ENCODE measurements around the gene HLA-DQB2. TPM values are rescaled to one million over a fixed set of nuclear protein-coding genes. Genes with fewer than 3 reads are reported as not detected.

Gene HLA-DQB2
- total and polyA plus RNA-seq, 9 of the 15 experiments (the other 6 are each of a cell fraction or from before 2014, with no cell fraction given): not detected

- WGBS (ENCODE audit: insufficient coverage, low coverage, missing lambda C conversion rate): 0% methylated on average over 1 of the region's 1 CpG
- ATAC-seq: no peak
Measured at GRCh38 chr6:32775071-32775470, 11.7 kb upstream of the HLA-DQB2 start.

More at GRCh38 chr6:32775071-32775470, 11.7 kb upstream of the HLA-DQB2 start:
- Histone ChIP-seq H3K79me2 (ENCODE audit: control insufficient read depth, insufficient read depth, low read length) (no peaks in the 10 kb centered on the region), H3K4me3 (no peak overlapping the region), H3K9me3 (replicated peaks; ENCODE audit: control insufficient read depth, insufficient read depth, low read depth, low read length) (no peaks in the 10 kb centered on the region), H3K4me1 (replicated peaks in 1 of 2; ENCODE audit: control insufficient read depth in 2 of 2, insufficient read depth in 2 of 2, low read length in 2 of 2) (no peaks in the 10 kb centered on the region), H4K20me1 (replicated peaks; ENCODE audit: control insufficient read depth, insufficient read depth, low read length) (no peaks in the 10 kb centered on the region), H3K27ac (ENCODE audit: extremely low read depth, low read depth, low read length) (no peak overlapping the region), H3K27me3 (ENCODE audit: control insufficient read depth in 2 of 2, insufficient read depth in 2 of 2, low read length in 2 of 2) (peaks cover 4 to 11% of the 10 kb centered on the region in 2 experiments; a peak in 3 of 5 replicates), H3K4me2 (ENCODE audit: insufficient read depth, low read length) (no peak overlapping the region), H3K9ac (ENCODE audit: insufficient read depth in 1 of 2, low read depth in 2 of 2, low read length in 2 of 2) (no peak overlapping the region), H3K36me3 (ENCODE audit: control insufficient read depth, insufficient read depth, low read length) (no peaks in the 10 kb centered on the region), H3K9me1 (ENCODE audit: control insufficient read depth, insufficient read depth, low read length) (no peaks in the 10 kb centered on the region), H2AFZ (ENCODE audit: low read depth, low read length) (no peak overlapping the region)
- POLR2A ChIA-PET: no interaction called here
- FAIRE-seq (no peak), DNase-seq (ENCODE audit: extremely low read depth in 1 of 4, low spot score in 3 of 4) (no peak)
- TF ChIP-seq PURB (CRISPR knock-in tag; IDR thresholded peaks at IDR 0.05; ENCODE audit: low read depth) (no peak), BMI1 (IDR thresholded peaks at IDR 0.05; ENCODE audit: low read length) (no peak), SMAD2 (IDR thresholded peaks at IDR 0.05; ENCODE audit: low read depth, low read length) (no peak), PCBP1 (IDR thresholded peaks at IDR 0.05; ENCODE audit: low read depth, low read length, poor library complexity, severe bottlenecking) (no peak), ATF4 (CRISPR knock-in tag; IDR thresholded peaks at IDR 0.05) (no peak), ZNF232 (CRISPR knock-in tag; IDR thresholded peaks at IDR 0.05) (no peak), OTX1 (CRISPR knock-in tag; IDR thresholded peaks at IDR 0.05) (no peak), TRIM25 (IDR thresholded peaks at IDR 0.05; ENCODE audit: borderline replicate concordance) (no peak), E2F3 (CRISPR knock-in tag; IDR thresholded peaks at IDR 0.05) (no peak), ZNF76 (CRISPR knock-in tag; IDR thresholded peaks at IDR 0.05; ENCODE audit: borderline replicate concordance) (no peak), ETV6 (IDR thresholded peaks at IDR 0.05; ENCODE audit: borderline replicate concordance in 1 of 2, low read depth in 2 of 2, low read length in 1 of 2) (no peak), ETV6 (CRISPR knock-in tag; IDR thresholded peaks at IDR 0.05; ENCODE audit: borderline replicate concordance) (no peak), ZEB2 (IDR thresholded peaks at IDR 0.05) (no peak)
- intact Hi-C loops (cut with micrococcal nuclease): no loop called here
- CTCF ChIA-PET (ENCODE audit: low intra/inter-chr PET ratio): interaction anchor here (0.5 kb wide), 1 partner anchor 173 kb away, joined by 3 read pairs; no protein-coding TSS in a partner anchor
- BruUV-seq (replicated peaks): no TSS peak
- in situ Hi-C loops (cut with MboI): no loop called here
